Measurements from ENCODE around the gene EFHD1.
A peak's percentile ranks its signal among the peaks of the same experiment; 100 is the strongest.

The EFHD1 gene

GRCh38 chr2:232658217-232658785 is 24.9 kb downstream of the EFHD1 start:
- no peak overlapping the region for H3K27ac ChIP-seq
- TF ChIP-seq CTCF (conservative IDR thresholded peaks at IDR 0.05; ENCODE audit: low read depth), result no peak
- CTCF ChIA-PET, result interaction anchor here (0.6 to 0.8 kb wide), 2 partner anchors 31 to 442 kb away, joined by 3 read pairs; no protein-coding TSS in a partner anchor
- POLR2A ChIA-PET (ENCODE audit: low non-redundant PET), result no interaction called here
- DNase-seq (ENCODE audit: low spot score), result no peak

GRCh38 chr2:232659359-232659758 is 26.0 kb downstream of the EFHD1 start:
- ChIA-PET CTCF (no interaction called here), POLR2A (ENCODE audit: low non-redundant PET) (no interaction called here)
- no peak for TF ChIP-seq CTCF (conservative IDR thresholded peaks at IDR 0.05; ENCODE audit: low read depth)
- DNase-seq (ENCODE audit: low spot score), result no peak
- H3K27ac ChIP-seq, result no peak overlapping the region

- DNase-seq (ENCODE audit: low spot score), result peak; percentile 14
- H3K27ac ChIP-seq, result no peak overlapping the region
- ChIA-PET POLR2A (ENCODE audit: low non-redundant PET) (no interaction called here), CTCF (no interaction called here)
- no peak for TF ChIP-seq CTCF (conservative IDR thresholded peaks at IDR 0.05; ENCODE audit: low read depth)
Measured at GRCh38 chr2:232662486-232663260, 29.3 kb downstream of the EFHD1 start.

- ChIA-PET POLR2A (ENCODE audit: low non-redundant PET) (no interaction called here), CTCF (interaction anchor here (1.0 kb wide), 1 partner anchor 52 kb away, joined by 3 read pairs; no protein-coding TSS in a partner anchor)
- no peak overlapping the region for H3K27ac ChIP-seq
- no peak for DNase-seq (ENCODE audit: low spot score)
- no peak for TF ChIP-seq CTCF (conservative IDR thresholded peaks at IDR 0.05; ENCODE audit: low read depth)
Measured at GRCh38 chr2:232666051-232666805, 32.8 kb downstream of the EFHD1 start.

- ChIA-PET CTCF (interaction anchor here (0.5 to 1.0 kb wide), 3 partner anchors 19 to 470 kb away, joined by 3 to 5 read pairs (median 5); no protein-coding TSS in a partner anchor), POLR2A (ENCODE audit: low non-redundant PET) (no interaction called here)
- no peak for TF ChIP-seq CTCF (conservative IDR thresholded peaks at IDR 0.05; ENCODE audit: low read depth)
- no peak overlapping the region for H3K27ac ChIP-seq
- no peak for DNase-seq (ENCODE audit: low spot score)
Measured at GRCh38 chr2:232667989-232668583, 34.7 kb downstream of the EFHD1 start.

- POLR2A ChIA-PET (ENCODE audit: low non-redundant PET), result no interaction called here
- DNase-seq (ENCODE audit: low spot score), result no peak
- no peak overlapping the region for H3K27ac ChIP-seq
- TF ChIP-seq CTCF (conservative IDR thresholded peaks at IDR 0.05; ENCODE audit: low read depth), result no peak; the same call in 1 of the 2 replicates
- CTCF ChIA-PET, result interaction anchor here (0.7 kb wide), 1 partner anchor 15 kb away, joined by 3 read pairs; no protein-coding TSS in a partner anchor
Measured at GRCh38 chr2:232668805-232669444, 35.5 kb downstream of the EFHD1 start.
